Measurements from ENCODE around the gene IGFALS. TPM values are rescaled to one million over a fixed set of nuclear protein-coding genes. Genes with fewer than 3 reads are reported as not detected.

IGFALS gene
- total RNA-seq, 4 donors from 2014 or later = not detected

- no peaks in the 10 kb centered on the region for H3K9me3 ChIP-seq
- TF ChIP-seq, protein P1, sequence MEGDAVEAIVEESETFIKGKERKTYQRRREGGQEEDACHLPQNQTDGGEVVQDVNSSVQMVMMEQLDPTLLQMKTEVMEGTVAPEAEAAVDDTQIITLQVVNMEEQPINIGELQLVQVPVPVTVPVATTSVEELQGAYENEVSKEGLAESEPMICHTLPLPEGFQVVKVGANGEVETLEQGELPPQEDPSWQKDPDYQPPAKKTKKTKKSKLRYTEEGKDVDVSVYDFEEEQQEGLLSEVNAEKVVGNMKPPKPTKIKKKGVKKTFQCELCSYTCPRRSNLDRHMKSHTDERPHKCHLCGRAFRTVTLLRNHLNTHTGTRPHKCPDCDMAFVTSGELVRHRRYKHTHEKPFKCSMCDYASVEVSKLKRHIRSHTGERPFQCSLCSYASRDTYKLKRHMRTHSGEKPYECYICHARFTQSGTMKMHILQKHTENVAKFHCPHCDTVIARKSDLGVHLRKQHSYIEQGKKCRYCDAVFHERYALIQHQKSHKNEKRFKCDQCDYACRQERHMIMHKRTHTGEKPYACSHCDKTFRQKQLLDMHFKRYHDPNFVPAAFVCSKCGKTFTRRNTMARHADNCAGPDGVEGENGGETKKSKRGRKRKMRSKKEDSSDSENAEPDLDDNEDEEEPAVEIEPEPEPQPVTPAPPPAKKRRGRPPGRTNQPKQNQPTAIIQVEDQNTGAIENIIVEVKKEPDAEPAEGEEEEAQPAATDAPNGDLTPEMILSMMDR (IDR thresholded peaks at IDR 0.05) = no peak
- TF ChIP-seq POLR2A (IDR thresholded peaks at IDR 0.05) = no peak
- no peak for DNase-seq
- peaks cover 31 to 97% (median 38%) of the 10 kb centered on the region in 3 donors for H3K36me3 ChIP-seq
- intact Hi-C loops (cut with DNase I) = no loop called here
- no peak overlapping the region for H3K27ac ChIP-seq
- H3K27me3 ChIP-seq = no peaks in the 10 kb centered on the region
- no peak overlapping the region for H3K4me3 ChIP-seq
- H3K4me1 ChIP-seq = peaks cover 0 to 6% (median 0%) of the 10 kb centered on the region in 3 donors
- 79 to 85% methylated on average over 6 to 8 of the region's 25 CpGs for WGBS, 2 donors
Measured at GRCh38 chr16:1745181-1745899, 48.2 kb downstream of the IGFALS start.

DNA sequence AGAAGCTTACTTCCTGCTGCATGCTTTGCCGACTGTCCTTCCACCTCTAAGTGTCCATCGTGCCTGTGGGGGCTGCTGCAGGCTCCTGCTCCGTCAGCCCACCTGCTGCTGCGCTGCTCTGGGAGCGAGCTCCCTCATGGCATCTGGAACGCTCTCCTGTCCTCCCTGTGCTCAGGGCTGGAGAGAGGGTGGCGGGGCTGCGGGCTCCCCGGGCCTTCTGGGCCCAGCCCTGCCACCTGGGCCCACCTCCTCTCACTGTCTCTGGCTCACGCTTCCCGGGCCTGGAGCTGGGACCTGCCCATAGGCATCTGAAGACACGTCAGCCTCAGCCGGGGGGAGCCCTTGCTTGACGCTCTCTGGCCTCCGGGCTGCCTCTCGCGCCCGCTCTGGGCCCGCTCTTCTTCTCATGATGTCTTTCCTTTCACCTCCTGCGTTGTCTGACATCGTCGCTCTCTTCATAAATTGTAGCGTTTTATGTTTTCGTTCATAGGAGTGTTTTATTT lies 49.1 kb downstream of the IGFALS start:
- intact Hi-C loops (cut with DNase I) = no loop called here
- Histone ChIP-seq H3K27ac (no peak overlapping the region), H3K9me3 (no peaks in the 10 kb centered on the region), H3K36me3 (peaks cover 31 to 90% (median 38%) of the 10 kb centered on the region in 3 donors), H3K4me1 (peaks cover 0 to 6% (median 0%) of the 10 kb centered on the region in 3 donors), H3K4me3 (no peak overlapping the region), H3K27me3 (no peaks in the 10 kb centered on the region)
- no peak for TF ChIP-seq POLR2A (IDR thresholded peaks at IDR 0.05)
- TF ChIP-seq, protein P1 (IDR thresholded peaks at IDR 0.05) = no peak
- no peak for DNase-seq
- 83 to 91% methylated on average over 14 to 15 of the region's 24 CpGs for WGBS, 2 donors

GRCh38 chr16:1743376-1744337 lies 49.8 kb downstream of the IGFALS start:
- 80 to 90% methylated on average over 5 to 13 of the region's 32 CpGs for WGBS, 2 donors
- intact Hi-C loops (cut with DNase I) = no loop called here

GRCh38 chr16:1741553-1742165 lies 51.8 kb downstream of the IGFALS start:
- 100% methylated on average over 1 of the region's 19 CpGs; no CpG with 5 or more reads in 1 of the 2 donors for WGBS, 2 donors
- Histone ChIP-seq H3K27me3 (no peaks in the 10 kb centered on the region), H3K4me1 (peaks cover 0 to 6% (median 0%) of the 10 kb centered on the region in 3 donors), H3K27ac (no peak overlapping the region), H3K4me3 (no peak overlapping the region), H3K36me3 (peaks cover 15 to 63% (median 17%) of the 10 kb centered on the region in 3 donors), H3K9me3 (no peaks in the 10 kb centered on the region)
- DNase-seq = no peak
- intact Hi-C loops (cut with DNase I) = no loop called here
- TF ChIP-seq, protein P1 (IDR thresholded peaks at IDR 0.05) = no peak
- no peak for TF ChIP-seq POLR2A (IDR thresholded peaks at IDR 0.05)

More at GRCh38 chr16:1743376-1744337, 49.8 kb downstream of the IGFALS start:
- no peak for TF ChIP-seq POLR2A (IDR thresholded peaks at IDR 0.05)
- TF ChIP-seq, protein P1 (IDR thresholded peaks at IDR 0.05) = no peak
- Histone ChIP-seq H3K4me3 (no peak overlapping the region), H3K9me3 (no peaks in the 10 kb centered on the region), H3K27ac (no peak overlapping the region), H3K36me3 (peaks cover 28 to 83% (median 34%) of the 10 kb centered on the region in 3 donors), H3K27me3 (no peaks in the 10 kb centered on the region), H3K4me1 (peaks cover 0 to 6% (median 0%) of the 10 kb centered on the region in 3 donors)
- no peak for DNase-seq

All from esophagus squamous epithelium (tissue), 5 donors.